Duodenal mucosa (tissue), 2 donors: ENCODE data around the gene TBX5.

Experiments used
- H3K27ac ChIP-seq: one replicate; pipeline ENCODE4 v1.7.0; 2013; ENCODE audit warnings: low read depth, low read length
- H3K27me3 ChIP-seq, 2 donors: one replicate each; pipeline ENCODE4 v1.7.0; 2013; ENCODE audit warnings: low read length in 2 of 2, control low read depth in 1 of 2; ENCODE audit not compliant: insufficient read depth in 2 of 2, control insufficient read depth in 1 of 2
- H3K36me3 ChIP-seq, 2 donors: one replicate each; pipeline ENCODE4 v1.7.0; 2013; ENCODE audit warnings: low read length in 2 of 2, control low read depth in 1 of 2; ENCODE audit not compliant: insufficient read depth in 2 of 2, control insufficient read depth in 1 of 2
- H3K4me1 ChIP-seq, 2 donors: one replicate each; pipeline ENCODE4 v1.7.0; 2013; ENCODE audit warnings: low read length in 2 of 2, control low read depth in 1 of 2; ENCODE audit not compliant: insufficient read depth in 2 of 2, control insufficient read depth in 1 of 2
- H3K4me3 ChIP-seq, 2 donors: one replicate each; pipeline ENCODE4 v1.7.0; 2013; ENCODE audit warnings: low read length in 2 of 2, low read depth in 1 of 2
- H3K9ac ChIP-seq, 2 donors: one replicate each; pipeline ENCODE4 v1.7.0; 2013; ENCODE audit warnings: low read length in 2 of 2, low read depth in 1 of 2
- H3K9me3 ChIP-seq, 2 donors: one replicate each; pipeline ENCODE4 v1.7.0; 2013; ENCODE audit warnings: low read length in 2 of 2, control low read depth in 1 of 2; ENCODE audit not compliant: control insufficient read depth in 1 of 2

The TBX5 gene

DNA sequence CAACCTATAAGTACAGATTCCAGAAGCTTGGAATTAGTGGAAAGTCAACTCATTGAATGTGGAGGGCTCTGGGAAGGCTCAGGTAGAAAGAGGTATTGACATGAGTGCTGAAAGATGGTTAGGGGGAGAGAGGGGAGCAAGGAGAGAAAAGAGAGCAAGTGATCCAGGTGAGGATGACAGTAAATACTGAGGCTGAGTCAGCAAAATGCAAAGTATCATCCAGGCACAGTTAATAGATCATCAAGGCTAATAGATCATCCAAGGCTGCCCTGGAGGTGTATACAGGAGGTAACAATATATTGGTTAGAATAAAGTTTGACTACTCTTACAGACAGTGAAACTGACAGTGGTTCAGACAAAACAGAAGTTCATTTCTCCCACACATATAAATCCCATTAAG, 100.5 kb downstream of the TBX5 start:
- Histone ChIP-seq H3K36me3 (no peaks in the 10 kb centered on the region), H3K9me3 (no peaks in the 10 kb centered on the region), H3K27ac (no peak overlapping the region), H3K4me1 (no peaks in the 10 kb centered on the region), H3K9ac (no peak overlapping the region), H3K4me3 (no peak overlapping the region), H3K27me3 (no peaks in the 10 kb centered on the region)
